ENCODE data around the gene PPID. TPM values are rescaled to one million over a fixed set of nuclear protein-coding genes. Genes with fewer than 3 reads are reported as not detected.

PPID gene
- total and polyA plus RNA-seq, 2 of the 13 experiments (the other 11 are each of a cell fraction or from before 2014, with no cell fraction given) = 15.4 to 63.4 TPM

- TF ChIP-seq ZNF503 (CRISPR knock-in tag; IDR thresholded peaks at IDR 0.05) = no peak
- no peak for TF ChIP-seq CEBPB (IDR thresholded peaks at IDR 0.05; ENCODE audit: borderline replicate concordance, low read depth, low read length)
- TF ChIP-seq CENPT (CRISPR knock-in tag; IDR thresholded peaks at IDR 0.05; ENCODE audit: low read depth) = no peak
- peak; percentile 72 for TF ChIP-seq ZFX (CRISPR knock-in tag; IDR thresholded peaks at IDR 0.05; ENCODE audit: low read depth)
- TF ChIP-seq SOX5 (CRISPR knock-in tag; IDR thresholded peaks at IDR 0.05; ENCODE audit: borderline replicate concordance) = no peak
- no peak for TF ChIP-seq TMF1 (CRISPR knock-in tag; IDR thresholded peaks at IDR 0.05; ENCODE audit: low read depth)
- TF ChIP-seq TSC22D2 (CRISPR knock-in tag; IDR thresholded peaks at IDR 0.05; ENCODE audit: borderline replicate concordance) = no peak; the same call in 1 of the 2 replicates
- 0 out of 2 replicates have a peak, but pooled peaks have one; percentile 33 for TF ChIP-seq ZNF367 (CRISPR knock-in tag; IDR thresholded peaks at IDR 0.05; ENCODE audit: borderline replicate concordance)
- no peak for TF ChIP-seq CCAR2 (optimal IDR thresholded peaks at IDR 0.05; ENCODE audit: low read depth, low read length)
- no peak for TF ChIP-seq SMAD1 (CRISPR knock-in tag; IDR thresholded peaks at IDR 0.05; ENCODE audit: borderline replicate concordance, low read depth)
- TF ChIP-seq, protein P1, sequence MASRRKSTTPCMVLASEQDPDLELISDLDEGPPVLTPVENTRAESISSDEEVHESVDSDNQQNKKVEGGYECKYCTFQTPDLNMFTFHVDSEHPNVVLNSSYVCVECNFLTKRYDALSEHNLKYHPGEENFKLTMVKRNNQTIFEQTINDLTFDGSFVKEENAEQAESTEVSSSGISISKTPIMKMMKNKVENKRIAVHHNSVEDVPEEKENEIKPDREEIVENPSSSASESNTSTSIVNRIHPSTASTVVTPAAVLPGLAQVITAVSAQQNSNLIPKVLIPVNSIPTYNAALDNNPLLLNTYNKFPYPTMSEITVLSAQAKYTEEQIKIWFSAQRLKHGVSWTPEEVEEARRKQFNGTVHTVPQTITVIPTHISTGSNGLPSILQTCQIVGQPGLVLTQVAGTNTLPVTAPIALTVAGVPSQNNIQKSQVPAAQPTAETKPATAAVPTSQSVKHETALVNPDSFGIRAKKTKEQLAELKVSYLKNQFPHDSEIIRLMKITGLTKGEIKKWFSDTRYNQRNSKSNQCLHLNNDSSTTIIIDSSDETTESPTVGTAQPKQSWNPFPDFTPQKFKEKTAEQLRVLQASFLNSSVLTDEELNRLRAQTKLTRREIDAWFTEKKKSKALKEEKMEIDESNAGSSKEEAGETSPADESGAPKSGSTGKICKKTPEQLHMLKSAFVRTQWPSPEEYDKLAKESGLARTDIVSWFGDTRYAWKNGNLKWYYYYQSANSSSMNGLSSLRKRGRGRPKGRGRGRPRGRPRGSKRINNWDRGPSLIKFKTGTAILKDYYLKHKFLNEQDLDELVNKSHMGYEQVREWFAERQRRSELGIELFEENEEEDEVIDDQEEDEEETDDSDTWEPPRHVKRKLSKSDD (CRISPR knock-in tag; IDR thresholded peaks at IDR 0.05; ENCODE audit: low read depth) = peak; percentile 53; the same call in 1 of the 2 replicates
- no peak for TF ChIP-seq ETV6 (CRISPR knock-in tag; conservative IDR thresholded peaks at IDR 0.05)
- TF ChIP-seq RELA (CRISPR knock-in tag; IDR thresholded peaks at IDR 0.05) = no peak
- TF ChIP-seq ZNF274 (CRISPR knock-in tag; IDR thresholded peaks at IDR 0.05) = no peak
- no peak for TF ChIP-seq KMT2A (CRISPR knock-in tag; IDR thresholded peaks at IDR 0.05)
- no peak for TF ChIP-seq TAF1 (CRISPR knock-in tag; IDR thresholded peaks at IDR 0.05)
- peak; percentile 40; the same call in 1 of the 2 replicates for TF ChIP-seq GLI4 (CRISPR knock-in tag; IDR thresholded peaks at IDR 0.05; ENCODE audit: borderline replicate concordance)
- no peak for TF ChIP-seq PITX1 (CRISPR knock-in tag; IDR thresholded peaks at IDR 0.05)
- no peak for TF ChIP-seq HOXA5 (CRISPR knock-in tag; IDR thresholded peaks at IDR 0.05)
- no peak for TF ChIP-seq ZNF891 (CRISPR knock-in tag; IDR thresholded peaks at IDR 0.05)
- TF ChIP-seq ZNF841 (CRISPR knock-in tag; IDR thresholded peaks at IDR 0.05; ENCODE audit: borderline replicate concordance) = no peak
- TF ChIP-seq SMAD3 (CRISPR knock-in tag; IDR thresholded peaks at IDR 0.05) = no peak
Measured at GRCh38 chr4:158722291-158722916, 792 bp downstream of the PPID start (continued).

Data from HepG2 (cell line).